GM19467 (cell line): Measurements from ENCODE around the gene BNC2.

Experiments
- ATAC-seq: cut with Tn5 transposase; IDR thresholded peaks from one replicate; pipeline ENCODE4 v1.9.1; 2021; ENCODE audit warnings: mild to moderate bottlenecking, moderate library complexity; ENCODE audit not compliant: unreplicated experiment

BNC2 gene

DNA sequence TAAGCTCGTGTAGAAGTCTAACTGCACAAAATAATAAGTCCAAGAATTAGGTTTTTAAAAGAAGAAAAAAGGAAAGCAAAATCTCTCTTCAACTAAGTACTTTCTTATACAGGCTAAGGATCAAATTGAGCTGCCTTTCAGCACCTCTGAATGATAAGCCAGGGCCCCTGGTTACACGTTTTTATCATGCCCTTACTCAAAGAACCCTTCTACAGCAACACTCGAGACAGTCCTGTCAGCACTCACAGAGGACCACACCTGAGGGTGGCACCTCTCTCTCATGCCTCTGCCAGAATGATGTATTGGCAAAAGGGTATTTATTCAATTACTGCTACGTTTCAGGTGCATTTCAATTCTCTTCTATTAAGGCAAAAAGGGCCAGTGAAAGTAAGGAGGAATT, 150.5 kb downstream of the BNC2 start:
- ATAC-seq: no peak

DNA sequence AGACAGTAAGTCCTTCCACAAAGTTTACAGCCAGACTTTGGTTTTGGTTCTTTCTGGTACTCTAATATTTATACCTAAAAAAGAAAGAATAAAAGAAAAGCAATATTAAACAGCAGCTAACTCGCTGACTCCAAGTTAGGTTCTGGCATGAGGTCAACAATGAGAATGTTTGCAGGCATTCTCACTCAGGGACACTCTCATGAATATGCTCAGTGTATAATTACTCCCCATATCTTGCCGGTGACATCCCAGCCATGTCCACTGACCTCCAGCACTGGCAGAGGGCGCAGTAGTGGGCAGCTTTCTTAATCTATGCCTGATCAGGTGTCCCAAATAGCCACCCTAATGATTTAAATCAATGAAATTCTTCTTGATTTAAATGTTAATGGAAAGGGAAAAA, 151.5 kb downstream of the BNC2 start:
- ATAC-seq: no peak

DNA sequence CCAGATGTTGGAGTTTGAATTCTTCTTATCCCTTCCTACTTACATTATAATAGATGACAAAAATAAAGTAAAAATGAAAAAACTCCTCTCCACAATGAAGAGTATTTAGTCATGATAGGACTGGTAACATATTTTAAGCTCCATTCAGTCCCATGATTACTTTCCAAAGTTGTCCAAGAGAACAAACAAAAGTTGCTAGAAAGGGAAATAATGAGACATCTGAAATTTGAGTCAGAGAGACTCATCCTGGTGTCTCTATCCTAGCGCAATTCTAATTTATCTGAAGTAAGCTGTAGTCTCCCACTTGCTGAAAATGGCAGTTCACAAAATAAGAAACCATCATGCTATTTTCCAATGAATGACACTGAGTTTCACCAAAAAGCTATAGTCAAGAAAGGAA, 152.2 kb downstream of the BNC2 start:
- no peak for ATAC-seq

DNA sequence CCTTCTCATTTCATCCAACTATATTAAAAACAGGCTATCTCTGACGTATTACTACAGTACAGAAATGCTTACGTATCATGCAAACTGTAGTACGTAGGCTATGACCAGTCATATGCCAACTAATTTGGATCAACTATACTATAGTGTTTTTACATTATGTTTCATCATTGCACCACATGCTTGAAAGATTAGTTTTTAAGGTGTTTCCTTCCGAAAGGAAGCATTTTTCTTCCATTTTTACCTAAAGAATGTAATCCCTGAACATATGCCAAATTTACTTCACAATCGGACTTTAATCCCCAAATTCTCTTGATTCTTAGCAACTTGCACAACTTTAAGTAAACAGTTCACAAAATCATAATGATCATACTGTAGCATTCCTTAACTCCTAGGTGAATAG, 153.9 kb downstream of the BNC2 start:
- no peak for ATAC-seq

DNA sequence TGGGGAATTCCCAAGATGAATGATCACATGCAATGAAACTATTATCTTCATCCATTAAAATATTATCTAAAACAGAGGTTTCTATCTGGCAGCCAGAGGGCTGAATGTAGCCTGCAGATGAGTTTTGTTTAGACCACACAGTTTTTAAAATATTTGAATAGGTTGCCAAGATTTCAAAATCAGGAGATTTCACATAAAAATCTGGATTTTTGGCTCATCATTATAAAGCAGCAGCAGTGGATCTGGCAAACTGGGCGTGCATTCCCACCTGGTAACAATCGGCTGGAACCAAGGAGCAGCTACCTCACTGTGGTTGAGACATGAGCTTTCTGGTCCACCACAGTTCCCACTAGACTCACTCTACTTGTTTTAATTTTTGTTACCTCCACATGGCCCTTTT, 155.1 kb downstream of the BNC2 start:
- ATAC-seq: no peak

DNA sequence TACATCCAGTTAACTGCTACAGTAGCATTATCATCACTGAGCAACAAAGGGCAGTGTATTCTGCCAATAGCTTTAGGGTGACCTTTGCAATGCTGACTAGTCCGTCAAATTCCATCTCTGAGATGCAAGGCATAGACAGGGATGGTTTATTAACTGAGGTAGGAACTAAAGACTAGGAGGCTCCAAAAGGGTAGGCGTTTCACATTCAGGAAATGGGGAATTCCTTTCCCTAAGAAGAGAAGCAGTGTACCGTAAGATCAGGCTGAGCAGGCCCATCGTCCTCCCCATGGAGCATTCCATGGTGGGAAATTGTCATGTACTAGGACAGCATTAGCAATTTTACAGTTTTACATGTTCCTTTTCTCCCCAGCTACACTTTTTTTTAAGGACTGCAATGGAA, 157.7 kb downstream of the BNC2 start:
- ATAC-seq: no peak

DNA sequence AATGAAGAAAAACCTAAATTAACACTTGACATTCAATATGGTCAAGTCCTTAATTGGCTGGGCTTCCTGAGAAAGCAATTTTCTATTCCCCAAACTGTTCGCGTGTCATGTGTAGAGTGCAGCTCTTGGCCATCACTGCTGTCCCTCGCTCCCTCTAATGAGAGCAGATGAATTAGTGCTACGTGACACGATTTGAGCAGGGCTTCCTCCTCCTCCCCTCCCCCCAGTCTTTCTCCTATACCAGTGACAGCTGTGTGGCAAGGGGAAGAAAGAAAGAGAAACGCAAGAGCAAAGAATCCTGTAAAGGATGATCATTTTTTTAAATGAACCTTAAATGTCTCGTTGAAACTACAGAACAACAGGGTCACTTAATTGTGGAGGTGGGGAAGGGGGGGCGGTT, 159.6 kb downstream of the BNC2 start:
- no peak for ATAC-seq

DNA sequence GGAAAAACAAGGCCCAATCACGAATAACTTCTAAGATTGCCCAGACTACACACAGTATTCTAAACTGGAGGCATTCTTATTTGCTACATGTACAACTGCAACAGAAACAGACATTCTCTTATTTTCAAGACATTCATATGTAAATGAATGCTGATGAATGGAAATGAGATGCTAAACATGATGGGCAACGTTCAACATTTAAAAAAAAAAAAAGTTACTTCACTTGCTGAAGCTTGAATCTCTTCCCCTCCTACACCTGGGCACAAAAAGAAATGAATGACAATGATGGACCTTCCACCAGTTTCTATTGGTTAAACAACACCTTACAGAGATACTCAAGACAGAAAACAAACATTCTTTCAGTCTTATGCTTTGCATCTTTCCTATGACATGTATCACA, 160.5 kb downstream of the BNC2 start:
- no peak for ATAC-seq

DNA sequence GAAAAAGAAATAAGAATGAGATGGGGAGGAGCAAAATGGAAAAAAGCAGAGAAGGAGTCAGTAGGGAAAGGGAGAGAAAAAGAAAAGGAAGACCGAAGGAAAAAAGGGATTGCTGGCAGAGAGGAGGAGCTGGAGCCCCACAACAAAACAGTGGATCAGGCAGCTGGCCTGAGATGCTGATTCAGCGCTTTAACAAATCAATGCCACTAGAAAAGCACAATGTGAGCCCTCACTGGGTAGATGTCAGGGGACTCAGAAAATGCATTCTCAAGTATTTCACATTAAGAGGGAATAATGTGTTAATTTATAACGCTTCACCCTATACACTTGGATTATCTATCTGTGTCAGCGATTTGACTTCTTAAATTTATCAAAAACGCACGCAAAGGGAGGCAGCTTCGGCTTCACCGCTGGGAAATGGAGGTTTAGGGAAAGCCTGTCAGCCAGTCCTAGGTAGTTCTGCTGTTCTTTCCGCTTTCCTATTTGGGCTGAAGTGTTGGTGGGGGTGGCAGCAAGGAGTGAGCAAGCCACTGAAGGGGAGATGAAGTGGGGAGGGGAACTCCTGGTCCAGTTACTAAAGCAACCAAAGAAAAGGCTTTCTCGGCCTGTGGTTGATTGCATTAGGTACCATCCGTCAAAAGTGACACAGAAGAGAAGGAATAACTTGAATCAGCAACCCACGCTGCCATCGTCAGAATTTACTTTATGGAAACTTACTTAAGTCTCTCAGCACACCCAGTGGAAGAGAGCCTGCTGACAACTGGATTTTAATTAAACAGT, 161.6 kb downstream of the BNC2 start:
- no peak for ATAC-seq

DNA sequence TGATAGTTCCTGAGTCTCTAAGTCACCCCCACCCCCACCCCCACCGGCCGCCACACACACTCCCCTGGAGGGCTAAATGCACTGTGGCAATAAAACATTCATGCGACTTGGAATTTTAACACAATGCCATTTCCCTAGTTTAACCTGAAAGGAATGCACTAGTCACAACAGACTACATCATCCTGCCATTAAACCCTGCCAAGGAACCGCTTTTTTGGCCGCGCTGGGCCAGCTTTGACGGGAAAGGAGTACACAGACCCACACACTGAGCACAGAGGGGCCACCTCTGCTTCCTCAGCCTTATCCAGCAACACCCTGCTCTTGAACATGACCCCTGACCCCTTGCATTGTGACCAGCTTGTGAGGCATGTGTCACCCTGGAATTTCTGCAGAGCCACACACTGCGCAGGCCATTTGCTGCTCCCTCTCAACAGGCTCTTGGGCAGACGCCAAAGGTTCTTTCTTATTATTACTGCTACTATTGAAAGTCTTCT, 165.3 kb downstream of the BNC2 start:
- no peak for ATAC-seq

DNA sequence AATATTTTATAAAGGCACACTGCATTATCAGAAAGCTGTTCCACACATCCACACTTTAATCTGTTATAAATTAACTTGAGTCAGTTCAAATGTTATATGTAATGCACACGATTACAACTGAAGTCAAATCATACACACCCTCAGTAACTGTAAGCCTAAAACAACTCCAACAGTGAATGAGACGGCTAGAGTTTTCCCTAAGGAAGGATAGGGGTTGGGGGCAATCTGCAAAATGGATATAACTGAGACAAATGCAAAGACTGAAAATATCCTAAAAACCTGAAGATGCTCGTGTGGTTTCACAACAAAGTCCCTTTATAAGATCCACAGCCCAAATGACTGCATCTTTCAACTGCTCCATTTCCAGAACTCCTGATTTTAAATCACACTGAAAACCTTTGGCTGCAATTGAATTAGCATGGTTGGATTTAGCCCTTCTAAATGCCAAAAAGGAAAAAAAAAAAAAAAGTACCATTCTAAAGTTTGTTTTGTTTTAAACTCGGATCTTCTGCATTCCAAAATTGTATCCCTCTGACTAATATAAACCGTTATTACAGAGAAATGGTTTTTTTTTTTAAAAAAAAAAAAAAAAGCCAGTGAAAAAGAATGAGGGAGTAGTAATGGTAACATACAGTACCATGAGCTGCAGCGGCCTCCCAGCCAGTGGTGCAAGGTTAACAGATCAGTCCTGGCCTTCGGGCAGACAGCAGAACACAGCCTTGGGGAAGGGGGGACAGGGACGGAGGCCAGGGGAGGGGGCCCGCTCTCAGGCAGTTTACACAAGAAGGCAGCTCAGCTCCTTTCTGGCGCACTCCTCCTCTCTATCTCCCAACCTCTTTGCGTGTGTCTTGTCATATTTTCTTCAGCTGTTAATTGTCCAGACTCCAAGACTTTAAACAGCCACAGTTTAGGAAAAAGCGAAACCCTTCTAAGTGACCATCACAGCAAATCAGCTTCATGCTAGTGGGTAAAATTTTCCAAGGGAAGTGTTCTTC, 166.1 kb downstream of the BNC2 start:
- ATAC-seq: no peak

DNA sequence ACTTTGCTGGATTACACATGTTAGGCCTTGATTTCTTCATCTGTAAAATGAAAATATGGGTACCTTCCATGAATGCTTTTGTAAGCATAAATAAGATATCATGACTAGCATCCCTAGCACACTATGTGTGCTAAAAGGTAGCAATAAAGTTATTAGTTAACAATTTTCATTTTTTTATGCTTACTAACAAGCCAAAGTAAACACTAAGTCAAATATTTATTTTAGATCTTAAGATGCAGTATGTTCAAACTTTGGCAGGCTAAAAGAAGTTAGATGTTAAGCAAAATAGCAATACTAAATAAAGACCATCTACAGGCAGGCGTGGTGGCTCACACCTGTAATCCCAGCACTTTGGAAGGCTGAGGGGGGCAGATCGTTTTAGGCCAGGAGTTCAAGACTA, 169.1 kb downstream of the BNC2 start:
- ATAC-seq: no peak

DNA sequence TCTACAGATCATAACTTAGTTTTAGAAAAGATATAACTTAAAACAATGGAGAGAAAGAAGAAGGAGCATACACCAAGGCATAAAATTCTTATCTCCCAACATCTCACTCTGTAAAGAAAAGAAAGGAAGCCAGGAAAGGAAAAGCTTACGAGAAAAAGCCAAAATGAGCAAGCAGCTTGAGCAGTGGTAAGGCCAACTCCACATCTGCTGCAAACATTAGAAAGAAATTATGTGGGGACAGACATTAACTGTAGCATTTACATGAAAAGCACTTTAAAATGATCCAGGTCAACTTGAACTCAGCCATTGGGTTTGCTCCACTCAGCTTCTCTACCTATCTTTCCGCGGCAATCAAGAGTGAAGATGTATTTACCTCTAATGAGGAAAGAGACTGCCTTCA, 176.9 kb downstream of the BNC2 start:
- no peak for ATAC-seq

DNA sequence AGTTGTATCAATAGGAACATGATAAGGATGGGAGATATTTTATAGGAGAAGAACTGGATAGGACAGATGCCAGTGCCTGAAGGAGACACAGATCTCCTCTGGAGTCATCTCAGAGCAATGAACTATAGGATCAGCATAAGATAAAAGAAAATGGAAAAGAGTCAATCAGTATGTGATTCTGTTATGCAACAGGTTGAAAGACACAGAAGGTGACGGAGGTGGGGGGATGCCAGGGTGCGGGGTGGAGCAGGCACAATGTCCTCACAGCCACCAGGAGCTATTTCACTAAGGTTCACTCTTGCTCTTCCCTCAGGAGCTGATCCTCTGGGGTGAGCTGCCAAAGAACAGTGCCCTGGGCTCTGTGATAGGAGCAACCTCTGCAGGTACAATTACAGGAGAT, 179.8 kb downstream of the BNC2 start:
- no peak for ATAC-seq

DNA sequence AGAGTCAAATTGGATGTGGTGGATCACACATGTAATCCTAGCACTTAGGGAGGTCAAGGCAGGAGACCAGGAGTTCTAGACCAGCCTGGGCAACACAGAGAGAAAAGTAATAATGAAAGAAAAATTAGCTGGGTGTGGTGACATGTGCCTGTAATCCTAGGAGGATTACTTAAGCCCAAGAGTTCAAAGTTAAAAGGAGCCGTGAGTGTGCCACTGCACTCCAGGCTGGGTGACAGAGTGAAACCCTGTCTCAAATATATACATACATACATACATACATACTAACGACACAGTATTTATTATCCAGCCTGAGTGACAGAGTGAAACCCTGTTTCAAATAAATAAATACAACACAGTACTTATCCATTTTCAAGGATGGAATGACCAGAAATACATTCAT, 180.3 kb downstream of the BNC2 start:
- no peak for ATAC-seq

DNA sequence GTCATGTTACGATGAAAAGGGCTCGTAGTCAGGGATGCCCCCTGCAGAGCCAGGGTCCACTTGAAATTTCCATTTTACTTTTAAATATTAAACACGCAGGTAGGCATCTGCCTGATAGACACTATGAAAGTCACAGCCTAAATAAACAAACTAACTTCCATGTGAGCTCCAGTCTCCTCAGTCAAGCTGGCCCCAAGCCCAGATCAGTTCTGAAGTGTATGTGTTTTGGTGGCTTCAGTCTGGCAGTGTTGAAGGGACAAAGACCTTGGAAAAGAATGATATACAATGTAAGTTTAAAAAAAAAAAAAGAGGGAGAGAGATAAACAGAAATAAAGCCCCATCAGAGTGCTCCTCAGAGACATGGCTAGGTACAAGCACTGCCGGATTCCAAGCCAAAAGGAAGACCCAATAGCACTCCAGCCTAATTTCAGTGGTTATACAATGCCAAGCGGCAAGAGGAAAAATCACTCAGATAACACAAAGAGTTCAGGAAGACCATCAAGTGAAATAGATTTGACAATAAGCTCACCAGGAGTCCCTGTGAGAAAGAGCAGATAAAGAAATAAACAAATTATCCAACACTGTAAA, 181.0 kb downstream of the BNC2 start:
- no peak for ATAC-seq

DNA sequence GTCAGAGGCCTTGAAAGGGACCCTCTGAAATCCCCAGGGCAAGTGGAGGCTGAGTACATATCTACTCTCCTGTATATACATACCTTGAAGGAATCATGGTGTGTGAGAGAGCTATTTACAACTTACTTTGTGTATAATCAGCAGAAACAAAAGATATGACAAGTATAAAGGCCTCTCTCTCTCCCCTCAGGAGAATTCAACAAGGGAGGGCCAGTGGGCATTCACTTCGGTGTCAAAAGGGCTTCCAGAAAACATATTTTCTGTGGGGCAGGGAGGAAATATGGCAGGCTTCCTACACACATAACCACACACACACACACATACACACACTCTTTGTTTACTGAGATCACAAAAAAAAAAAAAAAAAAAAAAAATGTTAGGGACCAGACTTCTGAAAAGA, 181.7 kb downstream of the BNC2 start:
- ATAC-seq: no peak

DNA sequence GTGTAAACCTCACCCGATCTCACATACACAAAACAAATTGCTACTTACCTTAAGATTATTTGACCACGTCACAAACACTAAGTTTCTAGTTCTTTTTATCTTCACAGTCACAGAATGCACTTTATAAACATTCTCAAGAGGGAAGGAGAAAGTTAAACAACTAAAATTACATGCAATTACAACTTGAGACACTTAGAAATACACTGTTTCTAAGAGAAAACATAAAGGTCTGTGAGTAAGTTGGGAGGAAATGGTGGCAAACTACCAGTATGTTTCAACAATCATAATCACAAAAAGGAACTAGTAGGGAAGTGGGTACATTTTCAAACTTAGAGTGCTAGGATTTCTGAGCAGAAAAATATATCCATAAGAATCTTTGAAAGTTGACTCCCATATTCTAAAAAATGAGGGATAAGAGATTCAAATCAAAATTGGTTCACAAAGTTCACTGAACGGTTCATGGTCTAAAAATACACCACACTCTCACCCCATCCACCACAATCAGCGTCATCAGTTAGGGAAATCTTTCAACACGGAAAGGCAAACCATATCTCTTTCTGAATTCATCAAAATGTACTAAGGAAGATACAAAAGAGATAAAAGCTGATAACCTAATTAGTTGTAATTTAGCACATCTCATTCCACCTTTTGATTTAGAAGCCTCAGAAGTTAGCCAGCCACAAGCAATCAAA, 182.6 kb downstream of the BNC2 start:
- ATAC-seq: no peak

DNA sequence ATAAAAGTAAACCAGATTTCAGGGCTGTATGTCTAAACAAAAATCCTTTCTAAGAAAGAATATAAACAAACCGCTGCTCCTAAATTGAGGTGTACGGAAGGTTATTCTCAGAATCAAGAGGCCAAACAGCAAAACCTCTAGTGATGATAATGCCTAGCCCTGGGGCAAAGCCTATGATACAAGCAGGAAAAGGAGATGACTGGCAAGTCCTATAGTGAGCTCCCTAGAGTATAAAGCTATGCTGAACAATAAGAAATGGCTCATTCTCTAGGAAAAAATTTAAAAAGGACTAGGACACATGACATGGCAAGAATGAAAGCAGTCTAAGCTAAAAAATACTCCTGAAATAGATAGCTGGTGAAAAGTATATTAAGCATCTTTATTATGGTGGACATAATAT, 187.1 kb downstream of the BNC2 start:
- ATAC-seq: no peak

DNA sequence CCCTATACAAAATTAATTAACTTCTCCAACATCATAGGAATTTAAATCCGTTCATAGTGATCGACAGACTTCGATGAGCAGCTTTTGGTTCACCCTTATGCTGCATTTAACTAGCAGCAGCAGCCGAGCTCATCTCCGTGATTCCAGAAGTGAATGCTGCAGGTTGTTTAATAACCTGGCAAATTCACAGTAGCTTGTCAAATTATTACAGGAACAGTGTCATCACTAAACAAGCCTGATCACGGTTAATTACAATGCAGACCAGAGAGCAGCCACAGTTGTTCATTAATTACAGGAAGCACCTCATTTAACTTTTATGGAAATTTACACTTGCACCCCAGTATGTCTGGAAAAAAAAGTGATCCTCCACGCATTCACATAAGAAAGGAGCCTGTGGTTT, 188.2 kb downstream of the BNC2 start:
- ATAC-seq: no peak

DNA sequence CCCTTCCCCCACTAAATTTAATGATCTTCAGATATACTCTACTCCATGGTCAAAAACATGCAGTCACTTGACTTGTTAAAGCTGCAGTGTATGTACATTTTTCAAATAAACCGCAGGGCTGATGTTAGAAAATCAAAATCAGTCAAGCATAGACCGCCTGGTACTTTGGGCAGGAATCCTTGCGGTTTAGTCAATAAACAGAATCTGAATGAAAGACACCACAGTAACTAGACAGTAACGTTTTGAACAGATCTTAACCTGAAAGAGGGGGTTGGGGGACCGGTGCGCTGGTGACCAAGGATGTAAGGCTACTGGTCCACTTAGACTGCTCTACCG, 188.8 kb downstream of the BNC2 start:
- ATAC-seq: no peak
